Lower leg skin (tissue), 3 donors: ENCODE measurements around the gene NEGR1.

Experiments used
- POLR2A ChIP-seq, 2 donors: fragments of 450-650 bp; IDR thresholded peaks; one replicate each; pipeline ENCODE4 v1.6.1; 2016 to 2017; ENCODE audit warnings: antibody characterized with exemption in 2 of 2, mild to moderate bottlenecking in 1 of 2, moderate library complexity in 1 of 2
- TF ChIP-seq, protein P1 (sequence below), 3 donors: fragments of 450-650 bp; IDR thresholded peaks; one replicate each; pipeline ENCODE4 v1.5.1; 2016; ENCODE audit warnings: antibody characterized with exemption in 3 of 3, mild to moderate bottlenecking in 3 of 3, moderate library complexity in 2 of 3

DNA sequence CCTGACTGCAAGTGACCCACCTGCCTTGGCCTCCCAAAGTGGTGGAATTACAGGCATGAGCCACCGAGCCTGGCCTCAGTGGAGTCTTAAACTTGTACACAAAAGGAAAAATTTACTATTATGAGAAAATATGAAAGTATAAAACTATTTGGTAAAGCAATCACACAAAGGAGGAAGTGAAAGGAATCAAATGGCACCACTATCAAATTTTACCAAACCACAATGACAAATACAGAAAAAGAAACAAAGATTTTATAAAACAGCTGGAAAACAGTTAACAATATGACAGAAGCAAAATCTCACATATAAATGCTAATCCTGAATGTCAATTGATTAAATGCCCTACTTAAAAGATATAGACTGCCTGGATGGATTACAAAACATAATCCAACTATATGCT is 42.1 kb upstream of the NEGR1 start:
- TF ChIP-seq, protein P1, sequence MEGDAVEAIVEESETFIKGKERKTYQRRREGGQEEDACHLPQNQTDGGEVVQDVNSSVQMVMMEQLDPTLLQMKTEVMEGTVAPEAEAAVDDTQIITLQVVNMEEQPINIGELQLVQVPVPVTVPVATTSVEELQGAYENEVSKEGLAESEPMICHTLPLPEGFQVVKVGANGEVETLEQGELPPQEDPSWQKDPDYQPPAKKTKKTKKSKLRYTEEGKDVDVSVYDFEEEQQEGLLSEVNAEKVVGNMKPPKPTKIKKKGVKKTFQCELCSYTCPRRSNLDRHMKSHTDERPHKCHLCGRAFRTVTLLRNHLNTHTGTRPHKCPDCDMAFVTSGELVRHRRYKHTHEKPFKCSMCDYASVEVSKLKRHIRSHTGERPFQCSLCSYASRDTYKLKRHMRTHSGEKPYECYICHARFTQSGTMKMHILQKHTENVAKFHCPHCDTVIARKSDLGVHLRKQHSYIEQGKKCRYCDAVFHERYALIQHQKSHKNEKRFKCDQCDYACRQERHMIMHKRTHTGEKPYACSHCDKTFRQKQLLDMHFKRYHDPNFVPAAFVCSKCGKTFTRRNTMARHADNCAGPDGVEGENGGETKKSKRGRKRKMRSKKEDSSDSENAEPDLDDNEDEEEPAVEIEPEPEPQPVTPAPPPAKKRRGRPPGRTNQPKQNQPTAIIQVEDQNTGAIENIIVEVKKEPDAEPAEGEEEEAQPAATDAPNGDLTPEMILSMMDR (IDR thresholded peaks at IDR 0.05): no peak
- no peak for TF ChIP-seq POLR2A (IDR thresholded peaks at IDR 0.05)
